Measurements from ENCODE around the gene PSME2.

The PSME2 gene

DNA sequence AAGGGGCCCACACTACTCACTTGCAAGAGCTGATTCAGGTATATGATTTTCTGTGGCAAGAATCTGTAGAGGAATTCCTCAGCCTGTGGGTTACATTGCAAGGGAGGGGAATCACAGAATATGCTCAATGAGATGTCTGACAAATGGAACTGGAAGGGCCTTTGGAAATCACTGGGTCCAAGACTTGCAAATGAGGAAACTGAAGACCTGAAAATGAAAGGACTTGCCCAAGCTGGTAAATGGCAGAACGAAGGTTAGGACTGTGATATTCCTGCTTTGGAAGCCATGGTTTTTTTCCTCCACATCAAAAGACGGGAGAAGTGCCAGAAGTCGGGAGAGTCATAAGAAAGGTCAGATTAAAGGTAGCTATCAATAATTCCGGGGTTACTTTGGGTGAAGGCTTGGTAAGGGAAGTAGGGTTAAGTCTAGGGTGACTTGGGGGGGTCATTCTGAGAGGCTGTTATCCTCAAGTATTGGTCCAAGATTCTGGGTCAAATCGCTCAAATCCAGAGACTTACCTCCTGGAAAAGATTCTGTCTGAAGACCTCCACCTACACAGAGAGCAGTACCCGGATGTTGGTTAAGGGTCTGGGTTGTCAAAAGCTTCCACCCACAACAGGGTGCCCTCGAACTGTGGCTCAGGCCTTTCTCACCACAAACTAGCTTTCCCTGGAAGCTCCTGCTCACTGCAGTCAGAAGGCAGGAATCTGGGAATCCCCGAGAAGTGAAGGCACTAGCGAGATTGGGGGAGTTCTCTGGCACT, 539 bp downstream of the PSME2 start:
- no peaks in the 10 kb centered on the region for H3K27me3 ChIP-seq
- peak overlapping the region; percentile 85 to 98 (median 95) for H3K4me2 ChIP-seq
- no peaks in the 10 kb centered on the region for H3K9me3 ChIP-seq (replicated peaks in 1 of 11)
- H3K4me1 ChIP-seq: peaks cover 57 to 72% (median 59%) of the 10 kb centered on the region in 10 experiments
- peaks cover 35 to 60% (median 51%) of the 10 kb centered on the region in 11 experiments for H3K36me3 ChIP-seq
- peak overlapping the region; percentile 88 to 99 (median 92) for H3K4me3 ChIP-seq
- H4K20me1 ChIP-seq: peaks cover 4 to 59% (median 43%) of the 10 kb centered on the region in 11 experiments; a peak in 18 of 22 replicates
- H3K9ac ChIP-seq: peak overlapping the region; percentile 79 to 96 (median 90)
- peak overlapping the region; percentile 27 to 94 (median 88); a peak in 21 of 22 replicates for H3K27ac ChIP-seq
- no peak for TF ChIP-seq Cebpa-rat (IDR thresholded peaks at IDR 0.05)

DNA sequence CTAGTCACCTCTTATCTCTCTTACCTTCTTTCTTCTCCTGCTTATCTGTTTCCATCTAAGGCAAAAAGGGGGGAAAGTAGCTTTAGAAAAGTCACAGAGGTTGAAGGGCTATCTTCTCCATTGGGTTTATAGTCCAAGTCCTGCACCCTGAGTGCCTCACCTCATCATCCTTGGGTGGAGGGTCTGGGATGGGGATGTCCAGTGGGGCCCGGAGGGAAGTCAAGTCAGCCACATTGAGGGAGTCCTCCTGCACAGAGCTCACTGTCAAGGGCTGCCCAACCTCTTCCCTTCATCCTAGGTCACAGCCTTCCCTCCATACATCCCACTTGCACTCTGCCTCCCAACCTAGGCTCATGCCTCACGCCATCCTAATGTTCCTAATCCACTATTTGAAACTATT, 1.2 kb downstream of the PSME2 start:
- Histone ChIP-seq H3K4me2 (peak overlapping the region; percentile 85 to 98 (median 95)), H3K27ac (peak overlapping the region in 6 of 11 experiments; percentile 83 to 94 (median 88); a peak in 7 of 22 replicates), H3K27me3 (no peaks in the 10 kb centered on the region), H3K4me3 (peak overlapping the region; percentile 88 to 99 (median 92)), H3K4me1 (peaks cover 59 to 66% (median 61%) of the 10 kb centered on the region in 10 experiments), H3K9ac (peak overlapping the region in 9 of 11 experiments; percentile 89 to 96 (median 91); a peak in 19 of 22 replicates), H4K20me1 (peaks cover 3 to 59% (median 39%) of the 10 kb centered on the region in 11 experiments; a peak in 18 of 22 replicates), H3K36me3 (peaks cover 29 to 54% (median 44%) of the 10 kb centered on the region in 11 experiments), H3K9me3 (replicated peaks in 1 of 11) (no peaks in the 10 kb centered on the region)
- no peak for TF ChIP-seq Cebpa-rat (IDR thresholded peaks at IDR 0.05)

DNA sequence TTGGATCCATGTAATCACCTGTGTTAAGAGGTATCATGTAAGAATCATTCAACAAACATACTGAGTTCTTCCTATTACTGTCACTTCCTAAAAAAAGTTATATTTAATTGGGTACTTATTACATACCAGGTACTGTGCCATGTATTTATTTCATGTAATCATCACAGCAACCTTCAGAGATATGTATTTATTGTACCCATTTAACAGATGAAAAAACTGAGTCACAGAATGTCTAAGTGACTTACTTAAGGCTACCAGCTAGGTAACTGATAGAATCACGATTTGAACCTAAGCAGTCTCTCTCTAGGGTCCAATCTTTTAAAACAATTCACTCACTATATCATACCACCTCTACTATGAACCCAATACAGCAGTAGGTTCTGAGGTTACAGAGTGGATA, 2.0 kb downstream of the PSME2 start:
- H3K9me3 ChIP-seq (replicated peaks in 1 of 11): no peaks in the 10 kb centered on the region
- TF ChIP-seq Cebpa-rat (IDR thresholded peaks at IDR 0.05): no peak
- H3K4me3 ChIP-seq: peak overlapping the region in 3 of 10 experiments; percentile 46 to 99 (median 98); a peak in 3 of 20 replicates
- peak overlapping the region in 10 of 11 experiments; percentile 85 to 98 (median 96); a peak in 20 of 22 replicates for H3K4me2 ChIP-seq
- peaks cover 0 to 59% (median 36%) of the 10 kb centered on the region in 11 experiments; a peak in 18 of 22 replicates for H4K20me1 ChIP-seq
- peaks cover 24 to 51% (median 40%) of the 10 kb centered on the region in 11 experiments for H3K36me3 ChIP-seq
- peaks cover 64 to 69% (median 67%) of the 10 kb centered on the region in 10 experiments for H3K4me1 ChIP-seq
- peak overlapping the region in 1 of 11 experiments; percentile 5; a peak in 1 of 22 replicates for H3K27ac ChIP-seq
- H3K9ac ChIP-seq: no peak overlapping the region
- no peaks in the 10 kb centered on the region for H3K27me3 ChIP-seq

DNA sequence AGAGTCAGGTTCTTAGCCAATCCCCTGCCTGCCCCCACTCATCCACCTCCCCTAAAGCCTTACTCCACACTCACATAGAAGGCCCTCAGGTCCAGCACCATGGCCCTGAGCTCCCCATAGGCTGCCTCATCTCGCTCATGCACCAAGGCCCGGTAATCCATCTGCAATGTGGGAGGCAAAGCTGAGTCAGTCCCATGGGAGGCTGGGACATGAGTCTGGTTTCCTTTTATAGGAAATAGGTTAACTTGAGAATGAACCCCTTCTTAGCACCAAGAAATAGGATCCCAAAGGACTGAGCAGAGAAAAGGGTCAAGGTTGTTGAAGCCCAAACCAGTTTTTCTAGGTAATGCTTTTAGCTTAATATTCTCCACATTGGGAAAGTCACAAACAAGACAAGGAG, 2.9 kb downstream of the PSME2 start:
- H3K4me3 ChIP-seq: peak overlapping the region in 5 of 10 experiments; percentile 14 to 46 (median 30); a peak in 6 of 20 replicates
- TF ChIP-seq Cebpa-rat (IDR thresholded peaks at IDR 0.05): no peak
- peak overlapping the region in 6 of 11 experiments; percentile 10 to 48 (median 39); a peak in 10 of 22 replicates for H3K9ac ChIP-seq
- no peaks in the 10 kb centered on the region for H3K27me3 ChIP-seq
- peaks cover 64 to 72% (median 67%) of the 10 kb centered on the region in 10 experiments for H3K4me1 ChIP-seq
- H4K20me1 ChIP-seq: peaks cover 0 to 58% (median 35%) of the 10 kb centered on the region in 11 experiments; a peak in 18 of 22 replicates
- H3K4me2 ChIP-seq: peak overlapping the region; percentile 25 to 98 (median 90); a peak in 21 of 22 replicates
- peak overlapping the region in 3 of 11 experiments; percentile 5 to 31 (median 20); a peak in 2 of 22 replicates for H3K27ac ChIP-seq
- peaks cover 26 to 51% (median 40%) of the 10 kb centered on the region in 11 experiments for H3K36me3 ChIP-seq
- H3K9me3 ChIP-seq (replicated peaks in 1 of 11): no peaks in the 10 kb centered on the region

DNA sequence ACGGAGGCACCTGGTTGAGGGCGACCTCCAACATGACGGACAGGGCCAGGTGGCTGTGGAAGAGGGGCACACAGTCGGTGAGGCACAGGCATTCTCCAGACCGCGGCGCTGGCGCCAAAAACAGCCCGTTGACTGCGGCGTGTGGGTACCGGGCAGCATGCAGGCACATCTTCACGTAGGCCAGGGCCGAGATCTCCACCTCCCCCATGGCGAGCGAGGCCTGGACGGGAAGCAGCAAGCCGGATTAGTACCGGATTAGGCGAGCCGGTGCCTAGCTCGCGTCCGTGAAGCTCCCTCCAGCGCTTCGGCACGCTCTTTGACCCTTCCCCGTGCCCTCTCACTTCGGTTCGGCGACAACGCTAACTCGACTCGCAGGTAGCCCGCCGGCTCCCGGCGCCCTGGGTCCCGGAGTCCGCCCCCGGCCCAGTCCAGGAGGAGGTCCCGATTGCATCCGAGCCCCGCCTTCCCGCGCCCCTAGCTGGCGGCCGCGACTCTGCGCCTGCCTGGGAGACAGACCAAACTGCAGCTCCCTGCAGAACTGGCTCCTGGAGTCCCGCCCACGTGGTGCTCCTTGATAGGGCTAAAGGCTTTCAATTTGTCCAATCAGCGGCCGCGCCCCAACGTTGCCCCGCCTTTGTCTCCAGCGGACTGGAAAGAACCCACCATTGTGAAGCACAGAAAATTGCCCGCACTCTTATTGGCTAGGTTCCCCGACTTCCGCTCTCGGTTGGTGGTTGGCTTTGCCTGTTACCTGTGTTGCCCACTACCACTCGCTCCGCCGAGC, 5.1 kb downstream of the PSME2 start, which contains the start of gene EMC9:
EMC9 (minus strand) TSS at position 495 of the 784 bp plus-strand sequence; CDS start at position 208, 287 bp downstream.
- Histone ChIP-seq H3K9ac (peak within 1 kb of the TSS; percentile 79 to 95 (median 90)), H3K4me3 (peak within 1 kb of the TSS; percentile 64 to 89 (median 82)), H3K27ac (peak within 1 kb of the TSS; percentile 44 to 93 (median 86); a peak in 21 of 22 replicates), H3K36me3 (peaks cover 39 to 65% (median 52%) of the 10 kb centered on the region in 11 experiments), H4K20me1 (peaks cover 0 to 70% (median 45%) of the 10 kb centered on the region in 11 experiments; a peak in 17 of 22 replicates), H3K27me3 (no peaks in the 10 kb centered on the region), H3K9me3 (replicated peaks in 1 of 11) (no peaks in the 10 kb centered on the region), H3K4me2 (peak within 1 kb of the TSS; percentile 85 to 99 (median 96)), H3K4me1 (peaks cover 78 to 85% (median 81%) of the 10 kb centered on the region in 10 experiments)
- TF ChIP-seq Cebpa-rat (IDR thresholded peaks at IDR 0.05): no peak

DNA sequence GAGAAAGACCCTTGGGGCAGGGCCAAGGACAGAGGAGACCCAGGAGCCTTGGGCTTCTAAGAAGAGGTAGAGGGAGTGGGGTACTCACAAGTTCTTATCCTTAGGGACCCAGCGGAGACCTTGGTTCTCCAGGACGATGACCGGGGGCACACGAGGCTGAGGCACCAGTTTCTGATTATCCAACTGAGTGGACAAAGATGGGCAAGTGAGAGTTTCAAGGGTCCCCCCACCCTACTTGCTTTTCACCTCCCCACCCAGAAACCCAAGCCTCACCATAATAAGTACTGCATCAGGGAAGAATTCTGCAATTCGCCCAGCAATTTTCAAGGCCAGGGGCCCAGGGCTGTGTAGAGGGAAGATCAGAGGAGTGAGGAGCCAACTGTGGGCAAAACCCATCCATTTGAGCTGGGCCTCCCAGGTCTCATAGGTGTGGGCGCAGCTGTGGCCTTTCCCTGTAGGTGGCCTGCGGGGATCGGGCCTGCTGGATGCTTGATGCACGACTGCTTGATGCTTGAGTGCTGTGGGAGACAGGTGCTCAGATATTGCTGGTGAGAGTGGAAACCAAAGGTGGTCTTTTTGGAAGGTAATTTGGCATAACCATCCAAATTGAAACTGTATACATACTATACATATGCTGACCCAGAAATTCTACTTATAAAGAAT, 7.0 kb downstream of the PSME2 start:
- H3K4me3 ChIP-seq: peak overlapping the region in 9 of 10 experiments; percentile 64 to 89 (median 82); a peak in 17 of 20 replicates
- peak overlapping the region; percentile 84 to 99 (median 96) for H3K4me2 ChIP-seq
- no peak for TF ChIP-seq Cebpa-rat (IDR thresholded peaks at IDR 0.05)
- H3K27me3 ChIP-seq: no peaks in the 10 kb centered on the region
- peak overlapping the region in 9 of 11 experiments; percentile 21 to 87 (median 36); a peak in 9 of 22 replicates for H3K9ac ChIP-seq
- peaks cover 67 to 75% (median 72%) of the 10 kb centered on the region in 10 experiments for H3K4me1 ChIP-seq
- no peak overlapping the region for H3K27ac ChIP-seq
- peaks cover 39 to 55% (median 46%) of the 10 kb centered on the region in 11 experiments for H3K36me3 ChIP-seq
- peaks cover 0 to 66% (median 45%) of the 10 kb centered on the region in 11 experiments; a peak in 17 of 22 replicates for H4K20me1 ChIP-seq
- H3K9me3 ChIP-seq (replicated peaks in 1 of 11): no peaks in the 10 kb centered on the region

DNA sequence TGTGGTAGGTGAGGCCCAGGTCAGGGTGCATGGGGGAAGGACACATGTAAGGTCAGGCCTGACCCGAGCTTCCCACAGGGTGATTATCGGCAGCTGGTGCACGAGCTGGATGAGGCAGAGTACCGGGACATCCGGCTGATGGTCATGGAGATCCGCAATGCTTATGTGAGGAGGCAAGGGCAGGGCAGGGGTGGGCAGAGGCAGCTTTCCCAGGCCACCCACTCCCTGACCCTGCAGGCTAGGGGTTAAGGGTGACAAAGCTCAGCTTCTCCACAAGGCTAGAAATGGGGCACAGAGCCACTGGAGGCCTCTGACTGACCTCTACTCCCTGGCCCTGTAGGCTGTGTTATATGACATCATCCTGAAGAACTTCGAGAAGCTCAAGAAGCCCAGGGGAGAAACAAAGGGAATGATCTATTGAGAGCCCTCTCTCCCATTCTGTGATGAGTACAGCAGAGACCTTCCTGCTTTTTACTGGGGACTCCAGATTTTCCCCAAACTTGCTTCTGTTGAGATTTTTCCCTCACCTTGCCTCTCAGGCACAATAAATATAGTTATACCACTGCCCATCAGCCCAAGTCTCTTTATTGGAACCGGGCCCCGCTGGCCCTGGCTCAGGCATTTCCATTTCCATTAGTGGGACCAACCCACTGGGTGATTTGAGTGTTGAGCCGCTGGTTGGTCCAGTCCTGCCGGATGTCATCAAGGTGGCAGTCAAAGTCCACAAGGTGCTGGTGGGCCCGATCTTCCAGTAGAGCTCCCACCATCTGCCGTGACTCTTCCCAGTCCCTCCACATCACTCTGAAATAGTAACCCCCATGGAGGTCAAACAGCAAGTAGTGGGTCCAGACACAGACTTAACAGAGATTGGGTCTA, 7.8 kb downstream of the PSME2 start:
- H3K9me3 ChIP-seq (replicated peaks in 1 of 11): no peaks in the 10 kb centered on the region
- H3K27me3 ChIP-seq: no peaks in the 10 kb centered on the region
- peaks cover 32 to 47% (median 38%) of the 10 kb centered on the region in 11 experiments for H3K36me3 ChIP-seq
- peaks cover 60 to 67% (median 64%) of the 10 kb centered on the region in 10 experiments for H3K4me1 ChIP-seq
- no peak for TF ChIP-seq Cebpa-rat (IDR thresholded peaks at IDR 0.05)
- peak overlapping the region in 3 of 11 experiments; percentile 12 to 82 (median 44); a peak in 2 of 22 replicates for H3K9ac ChIP-seq
- H3K4me2 ChIP-seq: peak overlapping the region; percentile 84 to 99 (median 96)
- peak overlapping the region in 5 of 10 experiments; percentile 81 to 93 (median 87); a peak in 2 of 20 replicates for H3K4me3 ChIP-seq
- no peak overlapping the region for H3K27ac ChIP-seq
- H4K20me1 ChIP-seq: peaks cover 0 to 59% (median 41%) of the 10 kb centered on the region in 11 experiments; a peak in 17 of 22 replicates

All from BLaER1 treated with 17β-estradiol and CSF1 and Interleukin-3, amounts not matched to agents 10 nM and 100 nM (cell line).